Measurements from ENCODE around the gene ZBTB7B. TPM values are rescaled to one million over a fixed set of nuclear protein-coding genes. Genes with fewer than 3 reads are reported as not detected.
A peak's percentile ranks its signal among the peaks of the same experiment; 100 is the strongest.

ZBTB7B gene
- total and polyA plus RNA-seq, 9 of the 15 experiments (the other 6 are each of a cell fraction or from before 2014, with no cell fraction given) = 0.04 to 46.5 (median 15.2) TPM

DNA sequence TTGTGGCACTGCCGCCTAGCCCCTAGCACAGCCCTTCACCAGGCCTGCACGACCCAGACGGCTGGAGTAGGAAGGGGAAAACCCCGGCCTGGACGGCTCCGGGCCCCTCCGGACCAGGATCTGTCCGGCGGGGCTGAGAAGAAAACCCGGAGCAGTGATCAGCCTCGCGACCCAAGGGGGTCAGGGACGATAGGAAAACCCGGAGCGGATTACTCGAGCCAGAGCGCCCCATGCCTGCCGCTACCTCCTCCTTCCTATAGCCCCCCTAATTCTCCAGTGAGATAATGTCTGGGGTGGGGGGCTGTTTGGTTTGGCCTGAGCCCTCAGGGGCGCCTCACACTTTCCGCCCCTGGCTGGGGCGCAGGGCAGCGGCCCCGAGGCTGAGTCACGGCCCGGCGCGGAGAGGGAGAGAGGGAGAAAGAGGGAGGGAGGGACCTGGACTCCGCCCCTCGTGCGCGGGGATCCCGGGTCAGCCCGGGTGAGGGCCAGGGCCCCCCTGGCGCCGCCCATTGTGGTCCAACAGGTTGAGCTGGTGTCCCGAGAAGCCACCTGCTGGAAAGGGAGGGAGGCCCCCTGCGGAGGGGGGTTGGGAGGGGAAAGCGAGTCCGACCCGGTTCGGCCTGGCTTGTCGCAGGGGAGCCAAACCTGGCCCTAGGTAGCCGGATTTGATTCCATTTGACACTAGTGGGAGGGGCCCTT lies 1.7 kb upstream of the ZBTB7B start:
- peak overlapping the region; percentile 97 for H3K27ac ChIP-seq (ENCODE audit: extremely low read depth, low read depth, low read length)
- no peak for TF ChIP-seq SRSF1 (IDR thresholded peaks at IDR 0.05; ENCODE audit: low read depth, low read length)
- TF ChIP-seq KLF6 (CRISPR knock-in tag; IDR thresholded peaks at IDR 0.05; ENCODE audit: borderline replicate concordance) = 0 out of 2 replicates have a peak, but pooled peaks have one; percentile 36
- TF ChIP-seq PCBP1 (IDR thresholded peaks at IDR 0.05; ENCODE audit: low read depth, low read length, poor library complexity, severe bottlenecking) = peak; percentile 65
- 0 out of 2 replicates have a peak, but pooled peaks have one; percentile 17 for TF ChIP-seq CHCHD3 (CRISPR knock-in tag; IDR thresholded peaks at IDR 0.05)
- TF ChIP-seq ZKSCAN3 (CRISPR knock-in tag; IDR thresholded peaks at IDR 0.05) = no peak
- TF ChIP-seq NFATC3 (IDR thresholded peaks at IDR 0.05) = no peak
- peak; percentile 93 for TF ChIP-seq ZSCAN29 (IDR thresholded peaks at IDR 0.05)
- TF ChIP-seq EP300 (IDR thresholded peaks at IDR 0.05; ENCODE audit: low read length) = peak; percentile 57
- TF ChIP-seq ZNF184 (CRISPR knock-in tag; IDR thresholded peaks at IDR 0.05) = no peak
- peak; percentile 58 for TF ChIP-seq JUNB (CRISPR knock-in tag; conservative IDR thresholded peaks at IDR 0.05)
- no peak for TF ChIP-seq ETV6 (IDR thresholded peaks at IDR 0.05; ENCODE audit: borderline replicate concordance in 1 of 2, low read depth in 2 of 2, low read length in 1 of 2)
- TF ChIP-seq ETV6 (CRISPR knock-in tag; IDR thresholded peaks at IDR 0.05; ENCODE audit: borderline replicate concordance) = no peak
- peak; percentile 75 for TF ChIP-seq PHF21A (IDR thresholded peaks at IDR 0.05; ENCODE audit: borderline replicate concordance, low read depth)
- peak; percentile 81 for TF ChIP-seq NCOR1 (IDR thresholded peaks at IDR 0.05)
- TF ChIP-seq SMARCA4 (IDR thresholded peaks at IDR 0.05) = peak; percentile 87
- TF ChIP-seq ELF1 (tag; IDR thresholded peaks at IDR 0.05) = no peak; the same call in 1 of the 2 replicates
- no peak for TF ChIP-seq HNRNPUL1 (IDR thresholded peaks at IDR 0.05; ENCODE audit: low read length)
- TF ChIP-seq FIP1L1 (IDR thresholded peaks at IDR 0.05; ENCODE audit: low read depth, low read length, poor library complexity, severe bottlenecking) = peak; percentile 84
- TF ChIP-seq TRIM24 (IDR thresholded peaks at IDR 0.05) = peak; percentile 24 to 64; a peak in 2 of 4 replicates
- TF ChIP-seq, protein P1, sequence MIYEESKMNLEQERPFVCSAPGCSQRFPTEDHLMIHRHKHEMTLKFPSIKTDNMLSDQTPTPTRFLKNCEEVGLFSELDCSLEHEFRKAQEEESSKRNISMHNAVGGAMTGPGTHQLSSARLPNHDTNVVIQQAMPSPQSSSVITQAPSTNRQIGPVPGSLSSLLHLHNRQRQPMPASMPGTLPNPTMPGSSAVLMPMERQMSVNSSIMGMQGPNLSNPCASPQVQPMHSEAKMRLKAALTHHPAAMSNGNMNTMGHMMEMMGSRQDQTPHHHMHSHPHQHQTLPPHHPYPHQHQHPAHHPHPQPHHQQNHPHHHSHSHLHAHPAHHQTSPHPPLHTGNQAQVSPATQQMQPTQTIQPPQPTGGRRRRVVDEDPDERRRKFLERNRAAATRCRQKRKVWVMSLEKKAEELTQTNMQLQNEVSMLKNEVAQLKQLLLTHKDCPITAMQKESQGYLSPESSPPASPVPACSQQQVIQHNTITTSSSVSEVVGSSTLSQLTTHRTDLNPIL (CRISPR knock-in tag; IDR thresholded peaks at IDR 0.05) = no peak
- no peak; the same call in 1 of the 2 replicates for TF ChIP-seq TEAD4 (IDR thresholded peaks at IDR 0.05; ENCODE audit: low read length)
- no peak for TF ChIP-seq TEAD4 (CRISPR knock-in tag; IDR thresholded peaks at IDR 0.05; ENCODE audit: borderline replicate concordance)
- no peak for TF ChIP-seq ZNF408 (CRISPR knock-in tag; IDR thresholded peaks at IDR 0.05; ENCODE audit: low read depth)
- TF ChIP-seq ESRRA (IDR thresholded peaks at IDR 0.05; ENCODE audit: borderline replicate concordance, low read depth) = peak; percentile 62; the same call in 1 of the 2 replicates
- TF ChIP-seq XRCC3 (IDR thresholded peaks at IDR 0.05) = no peak

More for the DNA sequence above, 1.7 kb upstream of the ZBTB7B start:
- DNase-seq (ENCODE audit: extremely low read depth in 1 of 4, low spot score in 3 of 4) = peak; percentile 80 to 97 (median 86)
- H3K9me1 ChIP-seq (ENCODE audit: control insufficient read depth, insufficient read depth, low read length) = no peaks in the 10 kb centered on the region
- H3K9ac ChIP-seq (ENCODE audit: insufficient read depth in 1 of 2, low read depth in 2 of 2, low read length in 2 of 2) = peak overlapping the region; percentile 89 to 96
- no peaks in the 10 kb centered on the region for H4K20me1 ChIP-seq (replicated peaks; ENCODE audit: control insufficient read depth, insufficient read depth, low read length)
- intact Hi-C loops (cut with micrococcal nuclease) = loop anchor here (1.0 to 5.0 kb wide), 5 partner anchors 27 to 444 kb away; partner anchors contain the start of genes CKS1B, EFNA3, PYGO2 and UBE2Q1
- H3K9me3 ChIP-seq (replicated peaks; ENCODE audit: control insufficient read depth, insufficient read depth, low read depth, low read length) = no peaks in the 10 kb centered on the region
- peaks cover 31 to 65% of the 10 kb centered on the region in 2 experiments for H3K4me1 ChIP-seq (replicated peaks in 1 of 2; ENCODE audit: control insufficient read depth in 2 of 2, insufficient read depth in 2 of 2, low read length in 2 of 2)
- BruUV-seq (replicated peaks) = no TSS peak
- H3K4me2 ChIP-seq (ENCODE audit: insufficient read depth, low read length) = peak overlapping the region; percentile 98
- ChIA-PET POLR2A (interaction anchor here (0.6 to 8.2 kb wide), 15 partner anchors 9 to 1434 kb away, joined by 3 to 80 read pairs (median 3); partner anchors contain the start of genes FLAD1 and PBXIP1), CTCF (ENCODE audit: low intra/inter-chr PET ratio) (interaction anchor here (1.3 to 1.6 kb wide), 2 partner anchors 17 to 40 kb away, joined by 6 read pairs; partner anchors contain the start of gene PYGO2)
- peak overlapping the region; percentile 71 for H3K4me3 ChIP-seq
- H3K79me2 ChIP-seq (ENCODE audit: control insufficient read depth, insufficient read depth, low read length) = peaks cover 40% of the 10 kb centered on the region
- no peaks in the 10 kb centered on the region for H3K27me3 ChIP-seq (ENCODE audit: control insufficient read depth in 2 of 2, insufficient read depth in 2 of 2, low read length in 2 of 2)
- FAIRE-seq = peak; percentile 84
- in situ Hi-C loops (cut with MboI) = no loop called here
- 0% methylated on average over 21 of the region's 43 CpGs for WGBS (ENCODE audit: insufficient coverage, low coverage, missing lambda C conversion rate)
- peak overlapping the region; percentile 93 for H2AFZ ChIP-seq (ENCODE audit: low read depth, low read length)
- ATAC-seq = peak; percentile 73
- peaks cover 15% of the 10 kb centered on the region; the same call in 2 of the 3 replicates for H3K36me3 ChIP-seq (ENCODE audit: control insufficient read depth, insufficient read depth, low read length)

Data from K562 (cell line).